D341Med (cell line): ENCODE measurements around the gene TIPIN.
A peak's percentile ranks its signal among the peaks of the same experiment; 100 is the strongest.

ENCODE experiments used
- DNase-seq: peaks from one replicate; pipeline ENCODE4 v3.0.0; 2012; ENCODE audit warnings: low spot score

The TIPIN gene

GRCh38 chr15:66298803-66299251 is 57.7 kb downstream of the TIPIN start:
- peak; percentile 67 for DNase-seq

- DNase-seq, result no peak
Observed at GRCh38 chr15:66296186-66296585, 60.3 kb downstream of the TIPIN start.

- no peak for DNase-seq
Observed at GRCh38 chr15:66294932-66295235, 61.6 kb downstream of the TIPIN start.

DNA sequence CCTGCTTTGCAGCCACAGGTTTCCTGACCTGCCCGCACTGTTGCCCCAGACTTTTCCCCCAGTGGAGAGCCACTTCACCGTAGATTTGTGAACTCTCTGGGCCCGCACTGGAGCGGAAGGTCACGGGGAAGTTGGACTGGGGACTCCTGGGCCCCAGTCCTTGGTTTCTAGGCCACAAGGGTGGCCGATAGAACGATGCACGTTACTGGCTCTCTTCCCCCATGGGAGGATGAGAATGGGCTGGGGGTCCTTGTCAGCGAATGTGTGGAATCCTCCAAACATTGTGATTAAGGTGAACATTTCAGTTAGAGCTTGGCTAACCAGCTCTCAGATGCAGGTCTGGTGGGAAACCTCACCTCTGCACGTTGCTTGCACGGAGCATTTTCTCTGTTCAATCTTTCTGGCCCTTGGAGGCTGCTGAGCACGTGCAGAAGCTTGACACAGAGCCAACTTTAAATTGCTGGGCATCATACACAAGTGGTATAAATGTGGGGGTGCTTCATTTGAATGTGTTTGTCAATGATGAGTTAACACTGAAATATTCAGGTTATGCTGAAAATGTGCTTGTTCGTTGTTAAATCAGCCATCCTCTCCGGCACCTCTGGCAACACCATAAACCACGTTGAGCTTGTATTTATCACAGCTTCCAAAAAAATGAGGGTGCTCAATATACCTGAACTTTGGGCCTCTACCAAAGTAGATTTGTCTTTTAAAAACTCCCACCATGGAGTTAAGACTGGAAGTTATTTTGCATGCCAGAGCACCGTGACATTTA is 62.1 kb downstream of the TIPIN start:
- DNase-seq, result peak; percentile 47

DNA sequence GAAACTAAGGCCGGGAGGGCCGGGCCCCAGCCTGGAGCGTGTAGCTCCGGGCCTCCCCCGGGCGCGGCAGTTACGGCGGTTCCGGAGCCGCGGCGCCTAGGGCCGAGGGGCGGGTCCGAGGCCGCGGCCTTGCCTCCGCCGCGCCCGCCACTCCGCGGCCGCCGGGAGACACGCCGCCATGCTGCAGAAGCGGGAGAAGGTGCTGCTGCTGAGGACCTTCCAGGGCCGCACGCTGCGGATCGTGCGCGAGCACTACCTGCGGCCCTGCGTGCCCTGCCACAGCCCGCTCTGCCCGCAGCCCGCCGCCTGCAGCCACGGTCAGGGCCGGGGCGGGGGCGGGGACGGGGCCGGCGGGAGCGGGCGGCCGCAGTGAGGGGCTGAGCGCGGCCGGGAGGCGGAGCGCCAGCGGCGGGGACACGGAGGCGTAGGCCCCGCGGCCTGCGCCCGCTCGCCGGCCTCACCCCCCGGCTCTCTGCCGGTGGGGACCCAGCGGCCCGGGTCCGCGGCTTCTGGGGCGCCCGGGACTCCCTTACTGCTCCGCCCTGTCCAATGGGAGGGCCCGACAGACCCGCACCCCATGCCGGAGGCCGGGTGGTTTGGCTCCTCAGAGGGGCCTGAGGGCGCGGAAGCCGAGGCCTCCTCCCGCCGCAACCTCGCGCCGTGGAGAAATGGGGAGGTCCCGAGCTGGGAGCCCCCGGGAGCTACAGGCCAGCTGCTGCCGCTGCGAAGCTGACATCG is 62.9 kb downstream of the TIPIN start, which contains the start of gene DIS3L:
Gene DIS3L (plus strand): TSS at position 150 of the 738 bp plus-strand sequence. CDS start 29 bp downstream, at position 179.
- DNase-seq, result peak; percentile 87

DNA sequence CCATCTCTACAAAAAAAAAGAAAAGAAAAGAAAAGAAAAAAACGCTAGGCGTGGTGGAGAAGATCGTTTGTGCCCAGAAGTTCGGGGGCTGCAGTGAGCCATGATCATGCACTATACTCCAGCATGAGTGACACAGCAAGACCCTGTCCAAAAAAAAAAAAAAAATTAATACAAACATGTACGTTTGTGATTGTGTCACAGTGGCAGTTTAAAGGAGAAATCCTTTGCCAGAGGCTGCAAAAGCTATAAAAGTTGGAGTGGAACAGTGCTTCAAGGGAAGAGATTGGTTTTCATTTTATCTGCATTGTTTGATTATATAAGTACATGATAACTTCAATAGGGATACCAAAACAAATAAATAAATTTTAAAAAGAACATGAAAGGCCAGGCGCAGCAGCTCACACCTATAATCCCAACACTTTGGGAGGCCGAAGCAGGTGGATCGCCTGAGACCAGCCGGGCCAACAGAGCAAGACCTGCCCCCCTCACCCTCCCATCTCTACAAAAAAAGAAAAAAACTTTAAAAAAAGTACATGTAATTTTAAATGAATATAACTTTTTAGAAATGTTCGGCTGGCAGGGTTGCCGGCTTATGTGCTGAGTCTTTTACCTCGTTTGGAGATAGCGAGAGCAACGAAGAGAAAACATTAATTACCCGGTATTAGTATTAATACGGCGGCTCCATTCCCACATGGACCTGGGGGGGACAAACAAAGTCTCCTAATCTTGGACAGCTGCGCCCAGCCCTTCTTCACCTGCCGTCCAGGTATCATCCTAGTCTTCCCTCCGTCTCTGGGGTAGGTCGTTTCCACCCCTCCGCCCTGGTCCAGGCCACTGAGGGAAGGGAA is 63.7 kb downstream of the TIPIN start:
- DNase-seq, result no peak

GRCh38 chr15:66291816-66292570 is 64.5 kb downstream of the TIPIN start:
- no peak for DNase-seq

- DNase-seq, result no peak
Observed at GRCh38 chr15:66290518-66290917, 66.0 kb downstream of the TIPIN start.

DNA sequence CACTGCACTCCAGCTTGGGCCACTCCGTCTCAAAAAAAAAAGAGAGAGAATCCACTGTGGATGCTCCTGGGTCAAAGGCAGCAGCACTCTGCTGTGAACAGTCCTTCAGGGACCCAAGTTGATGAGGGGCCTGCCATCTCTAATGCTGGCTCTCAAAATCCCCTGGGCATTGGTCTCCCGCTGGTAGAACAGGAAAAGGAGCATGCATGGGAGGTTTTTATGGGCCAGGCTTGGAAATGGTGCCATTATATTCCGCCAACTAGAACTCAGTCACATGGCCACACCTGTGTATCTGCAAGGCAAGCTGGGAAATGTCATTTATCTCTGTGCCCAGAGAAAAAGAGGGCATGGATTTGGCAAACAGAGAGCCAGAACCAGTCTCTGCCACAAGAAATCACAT is 66.5 kb downstream of the TIPIN start:
- DNase-seq, result no peak

DNA sequence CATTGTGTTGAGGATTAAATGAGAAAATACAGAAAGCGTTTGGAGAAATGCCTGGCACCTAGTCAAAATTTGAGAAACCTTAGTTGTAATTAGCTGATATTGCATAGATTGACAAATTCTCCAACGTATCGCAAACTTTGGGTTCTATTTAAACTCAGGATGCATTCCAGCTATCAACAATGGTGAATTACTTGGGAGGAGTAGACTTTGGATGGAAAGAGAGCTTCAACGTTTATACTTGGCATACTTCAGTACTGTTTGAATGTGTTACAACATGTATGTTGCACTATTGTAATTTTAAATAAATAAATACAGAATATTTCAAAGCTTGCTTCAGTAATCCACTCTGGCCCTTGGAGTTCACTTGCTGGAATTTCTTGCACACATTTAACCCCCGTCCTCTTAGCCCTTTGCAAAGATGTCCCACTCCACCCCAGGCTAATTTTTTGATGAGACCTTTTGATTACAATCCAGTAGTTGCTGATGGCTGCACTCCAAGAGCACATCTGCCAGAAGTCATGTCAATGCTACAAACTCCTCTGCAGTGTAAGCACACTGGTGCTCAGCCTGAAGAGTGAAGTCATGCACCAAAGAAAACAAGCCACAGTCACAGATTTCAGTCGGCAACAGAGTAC is 67.8 kb downstream of the TIPIN start:
- DNase-seq, result no peak

DNA sequence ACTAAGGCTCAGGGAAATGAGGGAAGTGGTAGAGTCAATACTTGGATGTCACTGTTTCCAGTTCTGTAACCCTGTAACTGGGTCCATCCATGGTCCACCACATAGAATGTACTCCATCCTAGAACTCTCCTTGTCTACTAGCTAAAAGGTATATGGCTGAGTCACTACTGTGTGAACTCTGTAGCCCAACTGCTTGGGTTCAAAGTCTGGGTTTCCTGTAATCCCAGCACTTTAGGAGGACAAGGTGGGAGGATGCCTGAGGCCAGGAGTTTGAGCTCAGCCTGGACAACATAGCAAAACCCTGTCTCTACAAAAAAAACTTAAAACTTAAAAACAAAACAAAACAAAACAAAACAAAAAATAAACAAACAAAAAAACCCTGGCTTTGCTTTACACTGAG is 68.4 kb downstream of the TIPIN start:
- no peak for DNase-seq

- no peak for DNase-seq
Observed at GRCh38 chr15:66287461-66288057, 68.9 kb downstream of the TIPIN start.
